Spleen (tissue), 7 donors: ENCODE data around the gene NXPE2.

Experiments used
- POLR2A ChIP-seq, 3 donors: fragments of 450-650 bp; IDR thresholded peaks; one replicate each; pipeline ENCODE4 v1.5.1; 2017; ENCODE audit warnings: antibody characterized with exemption in 3 of 3, mild to moderate bottlenecking in 1 of 3
- POLR2AphosphoS5 ChIP-seq, 3 donors: sonication (generic); formaldehyde crosslinking; IDR thresholded peaks; one replicate each; pipeline ENCODE4 v1.5.1; 2017; ENCODE audit warnings: antibody characterized with exemption in 3 of 3
- TF ChIP-seq, protein P1 (sequence below), 11 experiments: fragments of 200-600 bp in 7 of 11; fragments of 450-650 bp in 4 of 11; sonication (generic) in 4 of 11; IDR thresholded peaks in 8 of 11; conservative IDR thresholded peaks in 3 of 11; 1 replicate in 7 of 11; 2 replicates in 4 of 11; pipeline versions ENCODE4 v1.4.0 to v1.8.0; 2016 to 2021; ENCODE audit warnings: antibody characterized with exemption in 11 of 11, inconsistent platforms in 4 of 11, mild to moderate bottlenecking in 1 of 11
- donor health status: DM: no; HTN: no; CAD: no; lungs with moderate emphysema.
- donor health status: DM: no; HTN: no; CAD: no.
- donor health status: DM: no; HTN: no; CAD: no.

DNA sequence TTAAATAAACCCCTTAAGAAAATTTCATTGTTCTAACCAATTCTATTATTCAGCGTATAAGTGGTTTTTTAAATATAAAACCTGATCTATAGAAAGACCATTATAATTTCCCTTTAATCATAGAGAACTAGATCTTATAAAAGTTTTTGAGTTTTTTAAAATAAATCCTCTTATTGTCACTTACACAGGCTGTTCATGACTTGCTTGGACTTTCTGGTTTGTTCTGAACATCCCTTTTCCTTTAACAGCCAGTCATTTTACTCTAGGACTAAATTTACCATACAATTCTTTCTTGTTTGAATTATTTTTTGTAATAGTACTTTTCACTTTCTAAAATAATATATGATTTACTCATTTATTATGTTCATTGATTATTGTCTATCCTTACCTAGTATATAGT is 4.7 kb downstream of the NXPE2 start:
- TF ChIP-seq POLR2AphosphoS5 (IDR thresholded peaks at IDR 0.05): no peak
- TF ChIP-seq, protein P1, sequence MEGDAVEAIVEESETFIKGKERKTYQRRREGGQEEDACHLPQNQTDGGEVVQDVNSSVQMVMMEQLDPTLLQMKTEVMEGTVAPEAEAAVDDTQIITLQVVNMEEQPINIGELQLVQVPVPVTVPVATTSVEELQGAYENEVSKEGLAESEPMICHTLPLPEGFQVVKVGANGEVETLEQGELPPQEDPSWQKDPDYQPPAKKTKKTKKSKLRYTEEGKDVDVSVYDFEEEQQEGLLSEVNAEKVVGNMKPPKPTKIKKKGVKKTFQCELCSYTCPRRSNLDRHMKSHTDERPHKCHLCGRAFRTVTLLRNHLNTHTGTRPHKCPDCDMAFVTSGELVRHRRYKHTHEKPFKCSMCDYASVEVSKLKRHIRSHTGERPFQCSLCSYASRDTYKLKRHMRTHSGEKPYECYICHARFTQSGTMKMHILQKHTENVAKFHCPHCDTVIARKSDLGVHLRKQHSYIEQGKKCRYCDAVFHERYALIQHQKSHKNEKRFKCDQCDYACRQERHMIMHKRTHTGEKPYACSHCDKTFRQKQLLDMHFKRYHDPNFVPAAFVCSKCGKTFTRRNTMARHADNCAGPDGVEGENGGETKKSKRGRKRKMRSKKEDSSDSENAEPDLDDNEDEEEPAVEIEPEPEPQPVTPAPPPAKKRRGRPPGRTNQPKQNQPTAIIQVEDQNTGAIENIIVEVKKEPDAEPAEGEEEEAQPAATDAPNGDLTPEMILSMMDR (IDR thresholded peaks at IDR 0.05 in 8 of 11, conservative IDR thresholded peaks at IDR 0.05 in 3 of 11): no peak
- TF ChIP-seq POLR2A (IDR thresholded peaks at IDR 0.05): no peak
